Vagina (tissue), 2 donors: ENCODE measurements around the gene USP10.

Experiments
- POLR2A ChIP-seq, 2 donors: fragments of 450-650 bp; IDR thresholded peaks; one replicate each; pipeline ENCODE4 v1.6.1; 2017; ENCODE audit warnings: antibody characterized with exemption in 2 of 2, mild to moderate bottlenecking in 2 of 2, moderate library complexity in 2 of 2
- TF ChIP-seq, protein P1 (sequence below), 3 experiments: fragments of 450-650 bp in 2 of 3; fragments of 200-600 bp in 1 of 3; sonication (generic) in 1 of 3; IDR thresholded peaks; one replicate each; pipeline ENCODE4 v1.5.1; 2017 to 2019; ENCODE audit warnings: antibody characterized with exemption in 3 of 3, mild to moderate bottlenecking in 2 of 3, moderate library complexity in 2 of 3

GRCh38 chr16:84739349-84740124, 39.7 kb downstream of the USP10 start:
- TF ChIP-seq, protein P1, sequence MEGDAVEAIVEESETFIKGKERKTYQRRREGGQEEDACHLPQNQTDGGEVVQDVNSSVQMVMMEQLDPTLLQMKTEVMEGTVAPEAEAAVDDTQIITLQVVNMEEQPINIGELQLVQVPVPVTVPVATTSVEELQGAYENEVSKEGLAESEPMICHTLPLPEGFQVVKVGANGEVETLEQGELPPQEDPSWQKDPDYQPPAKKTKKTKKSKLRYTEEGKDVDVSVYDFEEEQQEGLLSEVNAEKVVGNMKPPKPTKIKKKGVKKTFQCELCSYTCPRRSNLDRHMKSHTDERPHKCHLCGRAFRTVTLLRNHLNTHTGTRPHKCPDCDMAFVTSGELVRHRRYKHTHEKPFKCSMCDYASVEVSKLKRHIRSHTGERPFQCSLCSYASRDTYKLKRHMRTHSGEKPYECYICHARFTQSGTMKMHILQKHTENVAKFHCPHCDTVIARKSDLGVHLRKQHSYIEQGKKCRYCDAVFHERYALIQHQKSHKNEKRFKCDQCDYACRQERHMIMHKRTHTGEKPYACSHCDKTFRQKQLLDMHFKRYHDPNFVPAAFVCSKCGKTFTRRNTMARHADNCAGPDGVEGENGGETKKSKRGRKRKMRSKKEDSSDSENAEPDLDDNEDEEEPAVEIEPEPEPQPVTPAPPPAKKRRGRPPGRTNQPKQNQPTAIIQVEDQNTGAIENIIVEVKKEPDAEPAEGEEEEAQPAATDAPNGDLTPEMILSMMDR (IDR thresholded peaks at IDR 0.05): no peak
- no peak for TF ChIP-seq POLR2A (IDR thresholded peaks at IDR 0.05)
